Ovary (tissue), 9 donors: Measurements from ENCODE around the gene BRICD5. TPM values are rescaled to one million over a fixed set of nuclear protein-coding genes. Genes with fewer than 3 reads are reported as not detected.

Experiments used
- DNase-seq, 5 donors: peaks; one replicate each; pipeline ENCODE4 v3.0.0-alpha.2; 2019 to 2020
- H3K27ac ChIP-seq, 2 donors: fragments of 200-600 bp; one replicate each; pipeline versions ENCODE4 v1.5.1 to v1.8.0; 2019 to 2022
- H3K27me3 ChIP-seq: fragments of 200-600 bp; one replicate; pipeline ENCODE4 v1.8.0; 2022
- H3K36me3 ChIP-seq: fragments of 200-600 bp; sonication (generic); one replicate; pipeline ENCODE4 v1.5.1; 2019
- H3K4me1 ChIP-seq: one replicate; pipeline ENCODE4 v1.8.1; 2013; ENCODE audit warnings: mild to moderate bottlenecking, moderate library complexity; ENCODE audit not compliant: insufficient read depth
- H3K4me3 ChIP-seq: fragments of 200-600 bp; sonication (generic); one replicate; pipeline ENCODE4 v1.5.1; 2017
- H3K9me3 ChIP-seq, 2 donors: fragments of 200-600 bp in 1 of 2; sonication (generic) in 1 of 2; one replicate each; pipeline versions ENCODE4 v1.5.1 to v1.8.1; 2013 to 2019; ENCODE audit warnings: mild to moderate bottlenecking in 1 of 2, moderate library complexity in 1 of 2
- EP300 ChIP-seq: sonication (generic); formaldehyde crosslinking; IDR thresholded peaks from one replicate; pipeline ENCODE4 v1.6.1; 2017; ENCODE audit warnings: antibody characterized with exemption
- POLR2A ChIP-seq: fragments of 450-650 bp; IDR thresholded peaks from one replicate; pipeline ENCODE4 v1.6.1; 2017; ENCODE audit warnings: antibody characterized with exemption, mild to moderate bottlenecking, moderate library complexity
- WGBS, 3 donors: extraction: QIAGEN DNeasy Blood & Tissue Kit in 1 of 3; methylation state at CpG; one replicate each; pipeline versions ENCODE4 v1.1.5 to v1.1.7; 2013 to 2017; 5-methylcytosine and 5-hydroxymethylcytosine counted together
- intact Hi-C, 4 donors: fragments of 100-400 bp; cut with DNase I; formaldehyde crosslinking; loops; one replicate each; pipeline versions ENCODE4 v1.11.0 to v1.15.1; 2022 to 2023
- polyA plus RNA-seq, 2 donors: library from polyadenylated mRNA; stranded (reverse); fragments of 200-250 nt in 1 of 2; fragments of 350-450 nt in 1 of 2; fragmentation: Illumina TruSeq in 1 of 2; extraction: RNeasy Lipid Tissue Mini Kit (QIAGEN cat#74804) in 1 of 2; gene quantifications; one replicate each; pipeline ENCODE4 v1.2.3, GENCODE V29; 2013 to 2014
- total RNA-seq, 7 donors: library from RNA; depleted of rRNA in 2 of 7; stranded (reverse); fragments of >200 nt in 2 of 7; fragmentation: NEBNext Ultra II Directional in 3 of 7; extraction: Animal tissue kit (Norgen Biotek cat#: 25700) in 3 of 7; gene quantifications; one replicate each; pipeline versions ENCODE4 v1.1.0 to v1.2.4, GENCODE V29; 2016 to 2023
- TF ChIP-seq, protein P1 (sequence below), 3 donors: fragments of 450-650 bp in 2 of 3; fragments of 200-600 bp in 1 of 3; IDR thresholded peaks; one replicate each; pipeline versions ENCODE4 v1.5.1 to v1.8.0; 2016 to 2022; ENCODE audit warnings: antibody characterized with exemption in 3 of 3, mild to moderate bottlenecking in 1 of 3
- donor health status: DM: no; HTN: no; CAD: no; lungs with moderate emphysema.
- donor health status: DM: no; HTN: no; CAD: no.
- donor health status: Bipolar disorder and iron deficiency.
- donor health status: DM: yes; HTN: yes; CAD: no.
- donor health status: DM: no; HTN: no; CAD: no.
- donor health status: DM: yes; HTN: yes; CAD: no.

The BRICD5 gene
- total and polyA plus RNA-seq, 9 donors = 0.37 to 8.3 (median 6.2) TPM

GRCh38 chr16:2188395-2188794, 22.3 kb downstream of the BRICD5 start:
- DNase-seq = no peak
- Histone ChIP-seq H3K4me3 (no peak overlapping the region), H3K9me3 (no peaks in the 10 kb centered on the region), H3K4me1 (no peaks in the 10 kb centered on the region), H3K36me3 (no peaks in the 10 kb centered on the region), H3K27me3 (no peaks in the 10 kb centered on the region), H3K27ac (no peak overlapping the region)
- TF ChIP-seq, protein P1, sequence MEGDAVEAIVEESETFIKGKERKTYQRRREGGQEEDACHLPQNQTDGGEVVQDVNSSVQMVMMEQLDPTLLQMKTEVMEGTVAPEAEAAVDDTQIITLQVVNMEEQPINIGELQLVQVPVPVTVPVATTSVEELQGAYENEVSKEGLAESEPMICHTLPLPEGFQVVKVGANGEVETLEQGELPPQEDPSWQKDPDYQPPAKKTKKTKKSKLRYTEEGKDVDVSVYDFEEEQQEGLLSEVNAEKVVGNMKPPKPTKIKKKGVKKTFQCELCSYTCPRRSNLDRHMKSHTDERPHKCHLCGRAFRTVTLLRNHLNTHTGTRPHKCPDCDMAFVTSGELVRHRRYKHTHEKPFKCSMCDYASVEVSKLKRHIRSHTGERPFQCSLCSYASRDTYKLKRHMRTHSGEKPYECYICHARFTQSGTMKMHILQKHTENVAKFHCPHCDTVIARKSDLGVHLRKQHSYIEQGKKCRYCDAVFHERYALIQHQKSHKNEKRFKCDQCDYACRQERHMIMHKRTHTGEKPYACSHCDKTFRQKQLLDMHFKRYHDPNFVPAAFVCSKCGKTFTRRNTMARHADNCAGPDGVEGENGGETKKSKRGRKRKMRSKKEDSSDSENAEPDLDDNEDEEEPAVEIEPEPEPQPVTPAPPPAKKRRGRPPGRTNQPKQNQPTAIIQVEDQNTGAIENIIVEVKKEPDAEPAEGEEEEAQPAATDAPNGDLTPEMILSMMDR (IDR thresholded peaks at IDR 0.05) = no peak
- TF ChIP-seq EP300 (no peak), POLR2A (no peak)
- WGBS, 3 donors = 93 to 96% (median 95%) methylated on average over 8 of the region's 8 CpGs
- intact Hi-C loops = no loop called here

DNA sequence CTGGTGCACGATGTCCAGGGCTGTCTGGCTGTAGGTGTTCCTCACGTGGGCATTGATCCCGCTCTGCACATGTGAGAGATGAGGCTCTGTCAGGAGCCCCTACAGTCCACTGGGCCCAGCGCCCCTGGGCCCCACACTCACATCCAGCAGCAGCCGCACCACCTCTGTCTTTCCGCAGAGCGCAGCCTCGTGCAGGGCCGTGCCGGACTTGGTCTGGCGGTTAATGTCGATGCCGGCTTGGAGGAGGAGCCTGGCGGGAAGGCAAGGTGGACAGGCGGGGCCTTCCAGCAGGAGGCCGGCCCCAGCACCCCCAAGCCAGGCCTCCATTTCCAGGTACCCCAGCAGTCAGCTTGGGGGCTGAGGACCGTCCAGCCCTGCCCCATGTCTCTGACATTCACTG, 23.5 kb downstream of the BRICD5 start:
- no peak for DNase-seq
- no peaks in the 10 kb centered on the region for H3K36me3 ChIP-seq
- no peak overlapping the region for H3K4me3 ChIP-seq
- WGBS, 3 donors = 67 to 73% (median 72%) methylated on average over 17 of the region's 17 CpGs
- H3K9me3 ChIP-seq = no peaks in the 10 kb centered on the region
- H3K4me1 ChIP-seq = no peaks in the 10 kb centered on the region
- no peak for TF ChIP-seq EP300
- TF ChIP-seq, protein P1 (IDR thresholded peaks at IDR 0.05) = no peak
- no peak for TF ChIP-seq POLR2A
- no peaks in the 10 kb centered on the region for H3K27me3 ChIP-seq
- intact Hi-C loops = no loop called here
- H3K27ac ChIP-seq = no peak overlapping the region

DNA sequence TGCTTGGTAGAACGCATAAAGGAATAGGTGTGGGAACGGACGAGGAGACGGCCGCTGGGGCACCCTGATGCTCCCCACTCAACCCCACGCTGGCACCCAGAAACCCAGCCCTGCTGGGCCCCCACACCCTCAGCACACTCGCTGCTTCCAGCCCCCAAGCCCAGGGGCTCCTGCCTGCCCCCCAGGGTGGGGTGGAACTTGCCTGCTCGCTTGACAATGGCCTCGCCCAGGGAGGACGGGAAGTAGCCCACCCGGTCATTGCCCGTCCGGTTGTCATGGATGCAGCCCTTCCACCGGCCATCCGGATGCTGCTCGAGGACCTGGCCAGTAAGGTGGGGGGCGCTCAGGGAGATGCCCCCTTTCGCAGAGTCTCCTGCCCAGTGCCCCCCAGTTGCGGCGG, 24.2 kb downstream of the BRICD5 start:
- no peak for DNase-seq
- no peak overlapping the region for H3K4me3 ChIP-seq
- intact Hi-C loops = no loop called here
- no peaks in the 10 kb centered on the region for H3K27me3 ChIP-seq
- H3K27ac ChIP-seq = no peak overlapping the region
- TF ChIP-seq EP300 (no peak), POLR2A (no peak)
- TF ChIP-seq, protein P1 (IDR thresholded peaks at IDR 0.05) = no peak
- no peaks in the 10 kb centered on the region for H3K9me3 ChIP-seq
- 90 to 91% (median 91%) methylated on average over 20 of the region's 20 CpGs for WGBS, 3 donors
- no peaks in the 10 kb centered on the region for H3K36me3 ChIP-seq
- no peaks in the 10 kb centered on the region for H3K4me1 ChIP-seq

DNA sequence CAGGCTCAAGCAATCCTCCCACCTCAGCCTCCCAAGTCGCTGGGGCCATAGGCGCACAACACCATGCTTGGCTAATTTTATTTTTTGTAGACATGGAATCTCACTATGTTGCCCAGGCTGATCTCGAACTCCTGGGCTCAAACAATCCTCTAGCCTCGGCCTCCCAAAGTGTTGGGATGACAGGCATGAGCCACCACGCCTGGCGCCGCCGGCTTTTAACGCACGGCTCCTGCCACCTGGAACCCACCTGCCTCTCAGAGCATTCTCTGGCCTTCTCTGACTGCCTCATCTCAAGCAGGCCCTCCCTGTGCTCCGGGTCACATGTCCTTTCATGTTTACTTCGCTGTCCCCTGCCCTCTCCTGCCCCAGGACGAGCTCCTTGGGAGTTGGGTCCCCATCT, 24.6 kb downstream of the BRICD5 start:
- TF ChIP-seq EP300 (no peak), POLR2A (no peak)
- TF ChIP-seq, protein P1 (IDR thresholded peaks at IDR 0.05) = no peak
- 88 to 91% (median 90%) methylated on average over 13 of the region's 13 CpGs for WGBS, 3 donors
- intact Hi-C loops = no loop called here
- Histone ChIP-seq H3K4me1 (no peaks in the 10 kb centered on the region), H3K27ac (no peak overlapping the region), H3K9me3 (no peaks in the 10 kb centered on the region), H3K27me3 (no peaks in the 10 kb centered on the region), H3K36me3 (no peaks in the 10 kb centered on the region), H3K4me3 (no peak overlapping the region)
- no peak for DNase-seq

GRCh38 chr16:2184962-2185361, 25.7 kb downstream of the BRICD5 start:
- Histone ChIP-seq H3K4me3 (no peak overlapping the region), H3K27me3 (no peaks in the 10 kb centered on the region), H3K9me3 (no peaks in the 10 kb centered on the region), H3K36me3 (no peaks in the 10 kb centered on the region), H3K27ac (no peak overlapping the region), H3K4me1 (no peaks in the 10 kb centered on the region)
- no peak for DNase-seq
- TF ChIP-seq POLR2A (no peak), EP300 (no peak)
- TF ChIP-seq, protein P1 (IDR thresholded peaks at IDR 0.05) = no peak
- WGBS, 3 donors = 80 to 89% (median 87%) methylated on average over 17 to 20 of the region's 20 CpGs
- intact Hi-C loops = no loop called here
